Hematopoietic multipotent progenitor cell treated with erythropoietin and hydrocortisone succinate and interleukin-3 and kit ligand, for 8 days (in vitro differentiated cells): ENCODE measurements around the gene PANK1.

ENCODE experiments used
- DNase-seq: peaks from one replicate; pipeline ENCODE4 v3.0.0-alpha.2; 2015

The PANK1 gene

DNA sequence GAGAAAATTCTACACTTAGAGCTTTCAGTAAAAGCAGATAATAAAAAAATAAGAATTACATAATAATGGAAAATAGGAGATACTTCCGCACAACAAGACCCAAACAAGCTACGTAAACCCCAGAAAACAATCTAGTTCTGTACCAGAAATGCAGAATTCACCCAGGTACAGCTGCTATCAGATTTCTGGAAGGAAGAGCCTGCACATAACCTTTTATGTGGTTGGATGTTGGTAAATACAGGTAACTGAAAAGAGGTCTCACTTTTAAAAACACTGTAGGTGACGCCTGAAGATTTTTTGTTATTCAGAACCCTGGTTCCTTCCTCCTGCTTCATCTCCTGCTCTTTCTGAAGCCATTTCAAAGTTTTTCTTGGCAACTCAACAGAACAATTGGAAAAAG lies 29.9 kb downstream of the PANK1 start:
- DNase-seq, result no peak

DNA sequence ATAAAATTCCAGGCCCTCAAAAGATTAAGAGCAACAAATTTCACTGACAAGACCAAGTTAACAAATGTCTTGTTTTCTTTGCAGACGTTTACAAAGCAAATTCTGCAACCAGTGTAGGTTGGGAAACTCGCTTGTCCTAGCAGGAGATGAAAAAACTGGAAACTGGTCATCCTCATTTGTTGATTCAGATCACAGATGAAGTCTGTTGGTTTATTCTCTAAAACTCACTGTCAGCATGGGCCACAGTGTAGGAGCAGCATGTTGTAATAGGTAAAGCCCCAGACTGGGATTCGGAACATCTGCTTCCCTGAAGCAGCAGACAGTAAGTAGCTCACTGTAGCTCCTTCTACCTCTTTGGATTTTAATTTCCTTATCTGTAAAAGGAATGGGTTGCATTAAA lies 31.5 kb downstream of the PANK1 start:
- no peak for DNase-seq

DNA sequence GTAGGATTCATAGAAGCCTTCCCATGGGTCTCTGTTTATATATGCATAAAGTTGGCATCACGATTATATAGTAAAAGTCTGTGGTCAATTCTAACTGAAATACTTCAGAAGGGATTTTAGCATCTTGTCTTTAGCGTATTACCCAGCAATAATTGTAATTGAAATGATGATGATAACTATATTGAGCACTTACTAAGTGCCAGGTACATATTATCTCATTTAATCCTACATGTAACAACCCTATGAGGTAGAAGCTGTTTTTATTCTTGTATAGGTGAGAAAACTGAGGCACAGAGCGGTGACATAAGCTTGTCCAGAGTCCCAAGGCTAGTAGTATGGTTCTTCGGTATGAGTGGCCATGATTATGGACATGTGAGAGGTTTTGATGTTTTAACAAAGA lies 33.8 kb downstream of the PANK1 start:
- no peak for DNase-seq

DNA sequence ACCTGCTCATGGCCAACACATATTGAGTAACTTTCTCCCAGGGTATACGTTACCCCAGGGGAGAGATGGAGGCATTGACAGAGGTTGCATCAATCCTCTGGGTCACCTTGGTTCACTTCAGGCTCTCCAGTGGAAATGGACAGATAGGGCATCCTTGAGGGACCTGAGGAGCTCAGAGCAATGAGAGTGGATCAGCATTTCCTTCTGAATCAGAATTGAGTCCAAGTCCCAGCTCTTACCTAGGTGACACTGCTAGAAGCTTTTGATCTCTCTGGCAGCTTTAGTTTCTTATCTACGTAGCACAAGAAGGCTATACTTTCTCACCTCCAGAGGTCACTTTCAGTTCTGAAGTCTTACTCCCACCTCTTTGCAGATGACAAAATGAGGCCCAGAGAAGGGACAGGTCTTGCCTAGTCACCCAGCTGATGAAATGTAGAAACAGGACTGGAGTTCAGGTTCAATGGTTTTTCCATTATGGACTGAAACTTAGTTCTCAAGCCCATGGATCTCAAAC lies 35.2 kb downstream of the PANK1 start:
- DNase-seq, result peak; percentile 15

DNA sequence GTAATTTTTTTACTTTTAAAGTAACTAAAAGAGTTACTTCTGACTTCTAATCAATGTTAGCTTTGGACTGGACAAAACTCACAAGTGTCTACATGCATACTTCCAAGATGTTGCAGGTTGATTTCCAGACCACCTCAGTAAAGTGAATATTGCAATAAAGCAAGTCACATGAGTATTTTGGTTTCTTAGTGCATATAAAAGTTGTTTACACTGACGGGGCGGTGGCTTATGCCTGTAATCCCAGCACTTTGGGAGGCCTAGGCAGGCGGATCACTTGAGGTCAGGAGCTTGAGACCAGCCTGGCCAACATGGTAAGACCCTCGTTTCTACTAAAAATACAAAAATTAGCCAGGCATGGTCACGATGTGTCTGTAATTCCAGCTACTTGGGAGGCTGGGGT lies 40.8 kb downstream of the PANK1 start:
- no peak for DNase-seq

DNA sequence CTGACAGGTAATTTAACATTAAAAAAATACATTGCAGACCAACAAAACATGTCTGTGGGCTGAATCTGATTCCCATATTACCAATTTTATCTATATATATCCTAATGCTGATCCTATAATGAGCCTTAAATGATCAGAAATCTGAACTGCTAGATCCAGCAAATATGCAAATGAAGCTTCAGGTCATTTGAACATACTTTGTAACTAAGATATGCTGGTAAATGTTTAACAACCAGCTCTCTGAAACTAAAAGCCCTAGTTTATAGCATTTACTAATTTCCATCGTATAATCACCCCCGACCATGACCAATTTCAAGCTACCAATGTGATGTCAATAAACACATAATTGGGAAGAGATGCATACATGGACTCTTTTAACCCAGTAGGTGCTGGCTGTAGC lies 42.1 kb downstream of the PANK1 start:
- no peak for DNase-seq

DNA sequence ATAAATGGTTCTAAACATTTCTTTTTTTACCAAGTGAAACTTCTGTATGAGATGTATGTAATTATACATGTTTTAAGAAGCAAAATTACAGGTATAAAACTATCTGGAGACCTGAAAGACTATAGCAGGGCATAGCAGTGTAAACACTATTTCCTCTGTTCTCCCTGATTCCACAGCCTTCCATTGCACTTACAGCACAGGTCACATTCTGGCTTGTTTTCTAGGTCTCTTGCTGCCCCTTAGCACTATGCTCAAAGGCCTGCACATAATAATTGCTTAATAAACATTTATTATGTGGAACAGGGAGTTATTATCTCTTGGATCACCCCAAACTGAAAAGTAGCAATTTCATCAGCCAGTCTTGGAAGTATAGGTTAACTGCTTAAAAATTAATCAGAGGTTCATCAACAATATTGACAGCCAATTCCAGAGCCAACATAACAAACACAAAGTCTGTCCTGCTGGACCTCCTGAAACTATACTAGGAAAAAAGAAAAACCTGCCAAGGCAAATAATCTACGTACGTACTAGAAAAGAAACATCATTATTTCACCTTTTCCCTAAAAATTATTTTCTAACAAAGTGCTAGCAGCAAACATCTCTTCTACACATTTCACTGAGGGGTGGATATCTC lies 43.2 kb downstream of the PANK1 start:
- DNase-seq, result no peak

DNA sequence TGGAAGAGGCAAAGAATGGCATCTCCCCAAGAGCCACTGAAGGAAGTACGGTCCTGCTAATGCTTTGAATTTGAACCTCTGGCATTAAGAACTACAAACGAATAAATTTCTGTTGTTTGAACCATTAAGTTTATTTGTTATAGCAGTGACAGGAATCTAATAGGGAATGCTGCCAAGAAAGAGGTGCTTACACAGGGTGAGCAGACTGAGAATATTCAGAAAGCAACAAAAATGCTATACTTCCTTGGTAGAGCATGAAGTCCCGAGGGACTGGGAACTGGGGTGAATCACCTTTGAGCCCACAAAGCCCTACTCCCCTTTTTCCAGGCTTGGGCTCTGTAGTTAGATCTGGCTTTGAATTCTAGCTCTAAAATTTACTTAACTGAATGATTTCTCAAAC lies 45.0 kb downstream of the PANK1 start:
- DNase-seq, result no peak

DNA sequence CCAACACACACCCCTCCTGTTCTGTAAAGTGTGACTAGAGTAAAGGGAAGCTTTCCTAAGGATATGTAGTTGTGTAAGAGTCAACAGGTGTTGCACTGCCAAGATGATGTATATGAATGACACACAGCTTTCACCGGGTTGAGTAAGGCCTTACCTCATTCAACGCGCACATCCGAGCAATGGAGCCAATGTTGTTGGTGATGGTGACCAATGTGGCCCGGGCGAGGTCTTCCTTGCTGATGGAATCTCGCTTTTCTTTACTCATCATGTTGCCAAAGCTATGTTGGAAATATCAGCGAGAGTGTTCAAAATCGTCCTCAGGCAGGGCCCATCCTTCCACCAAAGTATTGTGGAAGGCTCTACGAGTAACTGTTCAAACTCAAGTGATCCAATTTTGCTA lies 52.0 kb downstream of the PANK1 start:
- DNase-seq, result no peak

DNA sequence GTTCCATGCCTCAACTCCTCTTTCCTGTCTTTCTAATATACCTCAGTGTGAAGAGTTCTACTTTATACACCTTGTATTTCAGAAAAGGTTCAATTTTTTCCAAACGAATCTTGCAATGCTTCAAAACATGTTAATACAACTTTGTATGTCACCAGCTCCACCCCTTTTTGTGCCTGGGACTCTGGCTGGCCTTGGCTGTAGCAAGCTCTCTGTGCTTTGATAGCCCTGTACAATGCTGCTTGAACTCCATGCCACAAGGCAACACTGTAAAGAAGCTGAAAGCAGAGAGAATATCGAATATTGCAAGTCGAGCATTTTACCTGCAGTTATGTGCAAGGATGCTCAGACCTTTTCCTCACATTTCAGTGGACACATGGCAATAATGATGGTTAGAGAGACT lies 52.5 kb downstream of the PANK1 start:
- no peak for DNase-seq

DNA sequence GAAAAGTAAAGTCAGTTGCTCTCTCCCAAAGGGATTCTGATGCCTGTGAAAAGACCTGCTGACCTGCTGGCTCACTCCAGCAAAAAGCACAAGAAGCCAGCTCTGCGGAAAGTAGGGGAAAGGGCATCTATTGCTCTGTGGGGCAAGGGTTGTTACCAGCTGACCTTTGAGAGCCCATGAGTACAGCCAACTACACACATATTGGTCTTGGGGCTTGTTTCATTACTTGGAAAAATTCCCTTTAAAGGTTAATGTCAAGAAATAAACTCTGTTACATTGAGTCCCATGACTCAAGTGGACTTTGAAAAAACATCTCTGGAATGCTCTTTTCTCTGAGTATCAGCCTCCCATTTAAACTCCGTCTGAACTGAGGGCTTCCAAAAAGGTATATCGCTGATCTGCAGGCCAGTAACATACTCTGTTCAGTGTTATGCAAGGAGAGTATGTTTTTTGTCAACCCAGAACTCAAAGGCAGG lies 53.2 kb downstream of the PANK1 start:
- no peak for DNase-seq

DNA sequence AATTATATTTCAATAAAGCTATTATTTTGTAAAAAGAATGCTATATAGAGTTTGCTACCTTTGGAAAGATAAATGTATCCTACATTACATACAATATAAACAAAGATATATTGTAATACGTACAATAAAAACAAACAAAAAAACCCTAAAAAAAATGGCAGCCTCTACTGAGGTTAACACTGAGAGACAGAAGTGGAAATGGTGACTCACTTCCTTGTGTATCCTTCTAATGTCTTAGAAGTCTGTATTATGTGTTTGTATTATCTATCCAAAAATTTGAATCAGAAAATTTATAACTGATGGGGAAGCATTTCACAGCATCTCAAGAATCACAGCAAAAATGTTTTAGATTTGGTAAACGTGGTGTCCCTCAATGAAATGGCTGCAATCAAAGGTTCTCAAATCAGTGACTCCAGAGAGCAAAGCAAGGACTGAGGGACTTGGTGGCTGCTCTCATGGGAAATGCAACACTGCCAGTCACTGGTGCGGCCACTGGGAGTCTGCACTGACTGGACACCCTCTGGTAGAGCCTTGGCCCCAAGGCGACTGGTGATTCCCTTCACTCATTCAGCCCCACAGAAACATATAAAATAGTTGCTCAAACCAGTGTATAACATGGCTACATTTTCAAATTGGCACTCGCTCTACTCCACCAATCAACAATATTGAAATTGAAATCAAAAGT lies 53.8 kb downstream of the PANK1 start:
- DNase-seq, result no peak

DNA sequence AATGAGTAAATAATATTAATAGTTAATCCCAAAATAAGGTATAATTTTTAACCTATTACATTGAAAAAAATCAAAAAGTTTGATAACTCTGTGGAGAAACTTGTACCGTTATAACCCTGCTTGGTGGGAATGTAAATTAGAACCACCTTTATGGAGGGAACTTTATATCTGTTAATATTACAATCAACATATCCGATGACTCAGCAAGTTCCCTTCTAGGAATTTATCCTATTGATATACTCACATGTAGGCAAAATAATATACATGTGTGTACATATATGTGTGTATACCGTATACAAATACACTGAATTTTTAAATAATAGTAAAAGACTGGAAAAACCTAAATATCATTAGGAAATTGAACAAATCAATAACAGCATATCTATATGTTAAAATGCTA lies 54.7 kb downstream of the PANK1 start:
- DNase-seq, result no peak

DNA sequence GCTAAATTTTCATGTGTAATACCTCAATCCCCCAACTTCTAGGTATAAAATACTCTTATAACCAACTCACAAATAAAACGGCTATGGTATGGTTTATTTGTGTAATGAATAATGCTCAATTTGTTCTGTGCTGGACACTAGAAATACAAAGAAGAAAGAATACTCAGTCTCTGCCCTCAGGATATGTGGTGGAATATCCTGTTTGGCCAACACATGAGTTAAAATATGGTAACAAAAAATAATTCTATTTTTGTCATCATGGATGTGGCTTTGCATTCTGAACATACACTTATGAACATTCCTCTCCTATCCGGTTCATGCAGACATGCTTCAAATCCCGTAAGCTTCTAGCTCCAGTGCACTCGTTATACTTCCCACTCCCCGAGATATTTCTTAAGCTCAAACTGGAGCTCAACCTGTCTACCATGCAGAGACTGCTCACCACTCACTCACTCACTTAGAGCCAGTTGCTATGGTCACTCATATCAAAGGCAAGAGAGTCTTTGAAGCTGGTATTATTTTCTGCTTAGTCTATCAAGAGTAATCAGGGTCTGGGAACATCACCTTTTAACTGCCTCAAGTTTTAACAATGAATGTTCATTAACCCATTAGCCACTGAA lies 55.8 kb downstream of the PANK1 start:
- DNase-seq, result no peak

DNA sequence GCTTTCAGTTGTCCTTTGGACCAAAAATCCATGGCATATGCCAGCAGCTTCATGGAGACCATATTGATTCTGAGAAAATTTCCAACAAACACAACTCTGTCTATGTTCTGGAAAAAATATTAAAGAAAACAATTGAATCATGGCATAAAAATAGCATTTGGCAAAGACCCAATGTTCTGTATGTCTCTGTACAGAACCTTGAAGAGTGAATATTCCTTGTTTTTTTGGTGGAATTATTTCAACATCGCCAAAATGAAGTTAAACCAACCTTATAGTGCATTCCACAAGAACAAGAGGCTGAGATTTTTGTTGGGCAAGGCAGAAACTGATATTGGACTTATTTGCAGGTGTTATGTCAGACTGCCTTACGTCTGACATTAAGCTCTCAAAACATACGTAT lies 56.4 kb downstream of the PANK1 start:
- DNase-seq, result no peak

DNA sequence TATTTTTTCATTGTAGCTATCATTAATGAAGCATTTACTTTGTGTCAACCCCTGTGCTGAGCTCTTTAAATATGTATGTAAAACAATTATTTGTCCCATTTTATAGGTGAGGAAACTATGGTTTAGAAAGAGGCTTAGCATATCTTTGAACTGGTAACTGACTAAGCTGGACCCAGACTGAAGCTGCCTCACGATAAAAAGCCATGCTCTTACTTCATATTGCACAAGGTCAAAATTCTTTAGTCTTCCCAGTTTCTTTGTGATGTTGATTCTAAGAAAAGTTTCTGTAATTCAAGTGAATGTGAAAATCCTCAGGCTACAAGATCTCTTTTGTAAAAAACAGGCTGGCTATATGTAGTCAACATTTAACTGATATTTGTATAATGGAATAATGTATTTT lies 63.0 kb downstream of the PANK1 start:
- no peak for DNase-seq

DNA sequence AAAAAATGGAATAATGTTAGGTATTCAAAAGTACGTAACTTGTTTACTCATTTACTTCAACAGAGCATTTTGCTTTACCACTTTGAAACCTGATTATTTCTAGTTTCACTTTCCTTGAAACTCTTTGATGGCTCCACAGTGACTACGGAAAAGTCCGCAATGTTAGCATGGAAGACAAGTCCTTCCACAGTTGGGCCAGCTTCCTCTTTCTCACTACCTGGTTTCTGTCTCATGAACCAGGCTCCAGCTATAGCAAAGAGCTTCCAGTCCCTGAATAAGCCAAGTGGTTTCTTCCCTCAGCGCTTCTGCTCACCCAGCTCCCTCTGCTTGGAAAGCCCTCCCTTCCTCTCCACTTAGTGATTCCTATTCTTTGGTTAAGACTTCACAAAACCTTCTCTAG lies 64.8 kb downstream of the PANK1 start:
- DNase-seq, result no peak

DNA sequence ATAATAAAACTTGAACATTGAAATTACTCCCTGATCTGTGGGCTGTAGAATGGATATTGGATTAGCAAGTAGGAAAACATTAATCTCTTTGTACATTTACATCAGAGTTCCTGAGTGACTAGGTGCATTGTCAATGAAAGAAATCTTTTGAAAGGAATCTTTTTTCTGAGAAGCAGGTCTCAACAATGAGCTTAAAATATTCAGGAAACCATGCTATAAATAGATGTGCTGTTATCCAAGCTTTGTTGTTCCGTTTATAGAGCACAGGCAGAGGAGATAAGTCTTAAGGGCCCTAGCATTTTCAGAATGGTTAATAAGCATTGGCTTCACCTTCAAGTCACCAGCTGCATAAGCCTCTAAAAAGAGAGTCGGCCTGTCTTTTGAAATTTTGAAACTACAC lies 68.3 kb downstream of the PANK1 start:
- DNase-seq, result no peak

DNA sequence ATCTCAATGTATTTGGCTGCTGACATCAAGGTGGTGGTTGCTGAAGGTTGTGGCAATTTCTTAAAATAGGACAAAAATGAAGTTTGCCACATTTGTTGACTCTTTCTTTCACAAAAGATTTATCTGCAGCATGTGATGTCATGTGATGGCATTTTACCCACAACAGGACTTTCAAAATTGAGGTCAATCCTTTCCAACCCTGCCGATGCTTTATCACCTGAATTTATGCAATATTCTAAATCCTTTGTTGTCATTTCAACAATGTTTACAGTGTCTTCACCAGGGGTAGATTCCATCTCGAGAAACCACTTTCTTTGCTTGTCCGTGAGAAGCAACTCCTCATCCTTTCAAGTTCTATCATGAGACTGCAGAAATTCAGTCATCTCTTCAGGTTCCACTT lies 69.0 kb downstream of the PANK1 start:
- DNase-seq, result no peak

DNA sequence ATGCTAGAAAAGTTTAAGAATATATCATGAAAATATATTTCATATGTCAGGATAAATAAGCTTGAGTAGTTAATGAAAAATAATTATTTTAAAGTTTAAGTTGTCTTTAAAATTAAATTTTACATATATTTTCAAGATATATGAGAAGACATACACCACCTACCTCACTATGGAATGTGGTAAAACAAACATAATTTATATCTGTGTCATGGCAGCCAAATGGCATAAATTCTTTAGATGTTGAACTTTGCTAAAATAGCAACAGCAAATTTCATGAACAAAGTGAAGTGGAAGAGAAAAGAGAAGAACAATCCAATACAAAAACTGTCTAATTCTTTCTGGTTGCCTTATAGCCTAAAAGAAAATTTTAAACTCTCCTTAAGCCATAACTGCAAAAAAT lies 70.0 kb downstream of the PANK1 start:
- DNase-seq, result no peak

DNA sequence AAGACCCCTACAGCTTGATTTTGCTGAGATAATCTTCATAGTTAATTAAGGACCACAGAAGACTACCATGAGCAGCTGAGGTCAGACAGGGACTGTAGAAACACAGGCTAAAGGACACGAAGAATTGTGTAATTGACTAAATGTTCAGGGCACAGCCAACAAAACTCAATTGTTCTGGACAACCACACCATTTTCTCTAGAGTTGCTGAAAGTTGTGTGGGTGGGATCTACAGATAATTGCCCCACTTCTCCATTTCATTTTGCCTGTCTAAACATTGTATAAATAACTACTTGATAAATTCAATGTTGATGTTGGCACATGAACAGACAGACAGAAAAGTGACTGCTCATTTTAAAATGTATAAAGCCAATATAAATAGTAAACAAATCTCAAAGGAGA lies 70.7 kb downstream of the PANK1 start:
- DNase-seq, result no peak

DNA sequence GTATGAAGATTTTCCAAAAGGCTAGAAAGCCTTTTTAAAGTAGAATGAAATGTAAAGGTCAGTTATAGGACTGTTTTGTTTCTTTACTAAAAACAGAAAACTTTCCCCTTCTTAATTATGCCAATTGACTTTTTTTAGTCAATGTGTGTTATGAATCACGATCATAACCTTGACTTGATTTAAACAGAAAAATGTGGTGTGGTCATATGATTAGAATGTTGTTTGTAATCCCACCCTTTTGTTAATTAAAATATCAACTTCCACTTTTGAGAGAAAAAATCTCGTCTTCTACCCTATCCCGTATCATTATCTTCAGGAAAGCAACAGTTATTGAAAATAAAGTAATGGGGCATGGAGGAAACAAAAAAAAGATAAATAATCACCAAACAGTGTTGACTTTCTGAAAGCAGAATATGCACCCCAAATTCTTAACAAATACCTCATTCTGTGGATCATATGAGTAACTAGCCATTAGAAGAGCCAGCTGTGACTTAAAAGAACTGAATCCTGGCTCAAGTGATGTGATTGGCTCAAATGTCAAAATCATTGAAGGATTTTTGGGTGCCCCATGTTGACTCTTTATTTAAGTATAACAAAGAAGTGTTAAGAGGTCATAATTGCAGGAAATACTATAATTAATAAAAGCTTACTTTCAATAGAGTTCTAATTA lies 77.3 kb downstream of the PANK1 start:
- no peak for DNase-seq

DNA sequence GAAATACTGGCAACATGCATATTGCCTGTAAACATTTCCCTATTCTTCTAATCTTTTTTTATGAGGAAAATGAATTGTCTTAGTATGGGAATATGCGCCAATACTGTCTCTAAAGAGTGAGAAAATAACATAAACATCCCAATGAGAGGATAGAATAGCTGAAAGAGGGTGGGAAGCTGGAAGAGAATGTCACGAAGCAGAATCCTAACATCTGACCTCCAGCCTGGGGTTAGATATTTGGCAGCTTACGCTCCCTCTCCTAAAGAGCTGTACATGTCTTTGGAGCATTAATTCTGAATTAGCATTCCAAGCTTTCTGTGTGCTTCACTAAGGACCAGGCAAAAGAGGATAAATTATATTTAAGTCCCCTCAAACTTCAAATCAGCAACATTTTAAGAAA lies 78.0 kb downstream of the PANK1 start:
- DNase-seq, result no peak
